ENCODE results near the gene TTLL11. TPM values are rescaled to one million over a fixed set of nuclear protein-coding genes. Genes with fewer than 3 reads are reported as not detected.
A peak's percentile ranks its signal among the peaks of the same experiment; 100 is the strongest.

Gene TTLL11
- total RNA-seq, 1 experiment from 2014 or later = 7.0 TPM

DNA sequence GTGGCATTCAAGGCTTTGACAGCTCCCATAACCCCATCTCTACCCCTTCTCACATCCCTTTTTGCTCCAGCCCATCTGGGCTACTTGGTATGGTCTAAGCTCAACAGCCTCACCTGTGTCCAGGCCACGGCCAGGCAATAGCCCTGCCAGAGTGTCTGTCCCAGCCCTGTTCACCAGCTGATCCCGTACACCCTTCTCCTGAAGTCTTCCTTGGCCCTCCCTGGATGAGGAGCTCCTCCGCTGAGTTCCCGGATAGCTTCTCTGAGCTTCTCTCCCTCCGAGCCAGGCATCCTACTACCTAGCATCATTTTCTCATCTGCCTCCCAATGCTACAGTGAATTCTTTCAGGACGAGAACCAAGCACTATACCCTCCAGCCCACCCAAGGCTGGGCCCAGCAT, 233.5 kb downstream of the TTLL11 start:
- in situ Hi-C loops (cut with HindIII; ENCODE audit: low sequenced_read_pairs) = no loop called here
- no peak for DNase-seq (ENCODE audit: low spot score)

DNA sequence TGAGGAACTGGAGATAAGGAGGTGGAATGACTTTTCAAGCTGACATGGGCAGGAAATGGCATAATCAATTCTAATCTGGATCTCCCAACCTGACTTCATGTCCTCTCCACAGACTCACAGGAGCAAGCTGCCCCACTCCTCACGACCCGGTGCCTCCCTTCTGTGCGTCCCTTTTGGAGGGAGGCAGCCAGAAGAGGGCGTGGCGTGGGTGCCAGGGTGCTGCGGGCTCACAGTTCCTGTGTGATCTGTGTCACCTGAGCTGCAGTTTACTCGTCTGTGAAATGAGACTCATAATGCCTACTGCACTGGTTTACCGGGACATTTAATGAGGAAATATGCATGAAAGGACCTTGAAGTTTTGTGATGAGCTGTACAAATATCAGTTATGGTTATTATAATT, 234.3 kb downstream of the TTLL11 start:
- in situ Hi-C loops (cut with HindIII; ENCODE audit: low sequenced_read_pairs) = no loop called here
- no peak for DNase-seq (ENCODE audit: low spot score)

DNA sequence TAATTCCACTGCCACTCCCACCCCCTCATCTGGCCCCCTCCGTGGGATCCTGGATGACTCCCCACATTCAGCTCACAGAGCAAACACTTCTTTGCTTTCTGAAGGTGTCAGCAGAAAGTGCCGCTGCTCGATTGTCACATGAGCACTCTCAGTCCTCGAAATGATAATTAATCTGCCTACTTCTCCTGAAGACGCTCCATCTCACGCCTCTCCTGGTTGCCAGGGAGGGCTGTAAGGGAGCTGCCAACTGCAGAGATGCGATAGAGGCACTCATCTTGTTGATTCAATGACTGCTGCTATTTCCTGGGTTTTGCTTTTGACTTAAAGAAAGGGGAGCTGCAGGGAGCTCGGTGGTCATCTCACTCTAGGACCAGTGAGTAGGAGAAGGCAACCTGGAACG, 235.2 kb downstream of the TTLL11 start:
- in situ Hi-C loops (cut with HindIII; ENCODE audit: low sequenced_read_pairs) = no loop called here
- peak; percentile 56 for DNase-seq (ENCODE audit: low spot score)

GRCh38 chr9:121855476-121855875, 237.6 kb downstream of the TTLL11 start:
- in situ Hi-C loops (cut with HindIII; ENCODE audit: low sequenced_read_pairs) = no loop called here
- DNase-seq (ENCODE audit: low spot score) = no peak

DNA sequence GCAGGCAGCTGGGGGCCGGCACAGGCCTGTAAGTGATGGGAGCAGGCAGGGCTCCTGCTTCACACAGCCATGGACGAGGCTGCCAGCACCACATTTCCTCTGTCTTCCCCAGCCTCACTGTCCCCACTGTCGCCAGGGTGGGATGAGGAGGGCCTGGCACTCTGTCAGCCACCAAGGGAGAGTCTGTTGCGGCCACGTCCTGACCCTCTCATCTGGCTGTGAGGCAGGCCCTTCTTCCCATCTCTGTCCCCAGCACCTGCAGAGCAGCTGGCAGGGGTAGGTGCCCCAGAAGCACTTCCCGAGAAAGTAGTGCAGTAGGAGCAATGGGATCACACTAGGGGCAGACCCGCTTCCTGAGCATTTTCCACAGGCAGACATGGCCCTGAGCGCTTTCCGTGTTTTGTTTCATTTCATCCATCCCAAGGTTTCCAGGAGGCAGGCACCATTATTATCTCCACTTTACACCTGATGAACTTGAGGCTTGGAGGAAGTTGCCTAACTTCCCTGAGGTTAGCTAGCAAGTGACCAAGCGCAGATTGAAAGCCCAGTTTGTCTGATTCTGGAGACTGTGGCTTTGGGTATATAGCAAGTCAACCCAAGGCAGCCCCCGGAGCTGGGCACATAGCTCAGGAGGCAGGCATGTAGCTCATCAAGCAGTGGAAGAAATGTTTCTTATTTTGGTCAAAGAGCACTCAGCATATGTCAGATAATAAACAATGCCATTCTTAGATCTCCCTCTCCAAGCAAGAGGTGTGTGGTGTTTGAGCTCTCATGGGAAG, 239.3 kb downstream of the TTLL11 start:
- in situ Hi-C loops (cut with HindIII; ENCODE audit: low sequenced_read_pairs) = no loop called here
- no peak for DNase-seq (ENCODE audit: low spot score)

DNA sequence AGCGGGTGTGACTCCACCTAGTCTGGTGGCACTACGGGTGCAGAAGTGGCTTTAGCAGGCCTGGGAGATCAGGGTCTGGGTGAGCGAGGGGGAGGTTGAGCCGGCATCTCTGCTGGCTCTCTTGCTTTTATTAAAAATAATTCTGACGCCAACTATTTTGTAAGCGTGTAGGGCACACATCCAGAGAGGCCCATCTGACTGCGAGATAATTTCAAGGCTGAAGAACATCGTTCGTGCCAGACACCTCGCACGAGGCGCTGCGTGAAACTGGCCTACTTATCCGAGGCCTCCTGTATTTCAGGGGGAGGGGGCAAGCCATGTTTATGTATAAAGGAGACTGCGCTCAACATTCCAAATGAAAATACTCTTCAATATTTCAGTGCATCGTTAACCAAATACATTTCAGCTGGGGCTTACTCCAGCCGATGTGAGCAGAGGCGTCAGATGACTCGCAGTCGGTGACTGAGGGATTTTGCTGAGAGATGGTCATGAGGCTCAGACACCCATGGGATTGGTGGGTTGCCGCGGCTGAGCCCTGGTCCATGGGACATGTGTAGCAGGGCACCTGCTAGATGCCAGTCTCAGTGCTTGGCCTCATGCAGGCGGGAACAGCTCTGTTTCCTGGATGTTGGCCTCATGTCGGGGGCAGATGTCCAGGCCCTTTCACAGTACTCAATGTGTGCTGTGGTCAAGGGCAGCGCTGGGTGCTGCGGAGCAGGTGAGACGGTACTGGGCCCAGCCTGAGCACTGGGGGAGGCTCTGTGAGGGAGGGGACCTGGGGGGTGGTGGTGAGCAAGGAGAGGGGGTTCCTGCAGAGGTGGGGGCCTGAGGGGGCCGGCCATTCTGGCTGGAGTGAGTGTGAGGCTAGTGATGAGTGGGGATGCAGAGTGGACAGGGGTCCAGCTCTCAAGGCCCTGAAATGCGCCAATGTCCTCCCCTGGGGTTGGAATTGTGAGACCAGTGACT, 240.2 kb downstream of the TTLL11 start:
- in situ Hi-C loops (cut with HindIII; ENCODE audit: low sequenced_read_pairs) = no loop called here
- peak; percentile 89 for DNase-seq (ENCODE audit: low spot score)

- in situ Hi-C loops (cut with HindIII; ENCODE audit: low sequenced_read_pairs) = no loop called here
- no peak for DNase-seq (ENCODE audit: low spot score)
Measured at GRCh38 chr9:121852241-121852640, 240.9 kb downstream of the TTLL11 start.

GRCh38 chr9:121851641-121852091, 241.4 kb downstream of the TTLL11 start:
- peak; percentile 44 for DNase-seq (ENCODE audit: low spot score)
- in situ Hi-C loops (cut with HindIII; ENCODE audit: low sequenced_read_pairs) = no loop called here

DNA sequence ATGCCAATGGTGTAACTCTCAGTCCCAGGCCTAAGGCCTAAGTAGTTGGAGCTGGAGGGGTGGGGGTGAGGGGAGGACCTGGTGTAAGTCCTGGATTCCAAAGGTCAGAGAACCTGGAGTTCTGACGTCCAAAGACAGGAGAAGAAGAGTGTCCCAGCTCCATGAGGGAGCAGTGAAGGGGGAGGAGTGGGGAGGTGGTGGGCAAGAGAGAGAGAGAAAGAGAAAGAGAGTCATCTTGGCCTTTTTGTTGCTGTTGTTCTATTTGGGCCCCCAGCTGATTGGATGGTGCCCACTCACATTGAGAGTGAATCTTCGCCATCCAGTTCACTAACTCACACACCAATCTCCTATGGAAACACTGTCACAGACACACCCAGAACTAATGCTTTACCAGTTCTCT, 242.7 kb downstream of the TTLL11 start:
- DNase-seq (ENCODE audit: low spot score) = no peak
- in situ Hi-C loops (cut with HindIII; ENCODE audit: low sequenced_read_pairs) = no loop called here

- DNase-seq (ENCODE audit: low spot score) = no peak
- in situ Hi-C loops (cut with HindIII; ENCODE audit: low sequenced_read_pairs) = no loop called here
Measured at GRCh38 chr9:121849554-121849953, 243.6 kb downstream of the TTLL11 start.

- in situ Hi-C loops (cut with HindIII; ENCODE audit: low sequenced_read_pairs) = no loop called here
- no peak for DNase-seq (ENCODE audit: low spot score)
Measured at GRCh38 chr9:121844562-121844961, 248.5 kb downstream of the TTLL11 start.

DNA sequence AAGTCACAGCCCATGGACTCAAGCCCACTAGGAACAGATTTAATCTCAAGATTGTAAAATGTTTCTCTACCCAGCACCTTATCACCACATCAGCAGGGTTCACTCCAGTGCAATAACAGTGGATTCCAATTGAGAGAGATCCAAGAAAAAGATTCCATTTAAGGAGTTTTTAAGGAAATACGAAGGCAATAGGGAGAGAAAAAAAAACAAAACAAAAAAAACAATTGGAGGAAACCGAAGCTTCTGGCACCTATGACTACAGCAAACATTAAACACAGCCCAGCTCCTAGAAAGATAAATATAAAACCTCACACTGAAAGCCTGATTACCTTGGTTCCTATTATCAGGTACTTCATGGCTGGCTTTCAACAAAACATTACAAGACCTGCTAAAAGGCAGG, 249.0 kb downstream of the TTLL11 start:
- no peak for DNase-seq (ENCODE audit: low spot score)
- in situ Hi-C loops (cut with HindIII; ENCODE audit: low sequenced_read_pairs) = no loop called here

GRCh38 chr9:121842612-121842978, 250.5 kb downstream of the TTLL11 start:
- in situ Hi-C loops (cut with HindIII; ENCODE audit: low sequenced_read_pairs) = no loop called here
- no peak for DNase-seq (ENCODE audit: low spot score)

DNA sequence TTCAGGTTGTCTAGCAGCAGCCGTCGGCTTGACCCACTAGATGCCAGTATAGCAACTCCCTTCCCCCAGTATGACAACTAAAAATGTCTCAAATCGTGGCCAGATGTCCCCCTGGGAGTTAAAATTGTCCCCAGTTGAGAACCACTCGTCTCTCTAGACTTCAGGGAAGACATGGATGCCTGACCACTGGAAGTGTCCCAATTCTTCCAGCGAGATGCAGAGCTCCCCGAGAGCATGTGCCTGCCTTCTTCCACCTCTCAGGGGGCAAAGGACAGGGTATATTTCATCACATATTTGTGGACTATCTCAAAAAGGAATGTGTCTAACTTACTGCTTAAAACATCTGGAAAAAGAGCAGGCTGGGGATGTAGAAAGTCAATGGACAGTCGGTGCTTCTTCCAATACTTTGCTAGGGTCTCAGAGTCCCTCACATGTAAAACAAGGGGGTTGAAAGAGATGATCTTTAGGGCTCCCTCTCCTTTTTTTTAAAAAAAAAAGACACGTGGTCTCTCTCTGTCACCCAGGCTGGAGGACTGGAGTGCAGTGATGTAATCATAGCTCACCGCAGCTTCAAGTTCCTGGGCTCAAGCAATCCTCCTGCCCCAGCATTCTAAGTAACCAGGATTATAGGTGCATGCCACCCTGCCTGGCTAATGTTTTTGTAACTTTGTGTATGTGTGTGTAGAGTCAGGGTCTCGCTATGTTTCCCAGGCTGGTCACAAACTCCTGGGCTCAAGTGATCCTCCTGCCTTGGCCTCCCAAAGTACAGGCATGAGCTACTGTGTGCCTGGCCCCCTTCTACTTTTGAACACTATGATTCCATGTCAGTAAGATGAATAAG, 251.1 kb downstream of the TTLL11 start:
- DNase-seq (ENCODE audit: low spot score) = no peak
- in situ Hi-C loops (cut with HindIII; ENCODE audit: low sequenced_read_pairs) = no loop called here

DNA sequence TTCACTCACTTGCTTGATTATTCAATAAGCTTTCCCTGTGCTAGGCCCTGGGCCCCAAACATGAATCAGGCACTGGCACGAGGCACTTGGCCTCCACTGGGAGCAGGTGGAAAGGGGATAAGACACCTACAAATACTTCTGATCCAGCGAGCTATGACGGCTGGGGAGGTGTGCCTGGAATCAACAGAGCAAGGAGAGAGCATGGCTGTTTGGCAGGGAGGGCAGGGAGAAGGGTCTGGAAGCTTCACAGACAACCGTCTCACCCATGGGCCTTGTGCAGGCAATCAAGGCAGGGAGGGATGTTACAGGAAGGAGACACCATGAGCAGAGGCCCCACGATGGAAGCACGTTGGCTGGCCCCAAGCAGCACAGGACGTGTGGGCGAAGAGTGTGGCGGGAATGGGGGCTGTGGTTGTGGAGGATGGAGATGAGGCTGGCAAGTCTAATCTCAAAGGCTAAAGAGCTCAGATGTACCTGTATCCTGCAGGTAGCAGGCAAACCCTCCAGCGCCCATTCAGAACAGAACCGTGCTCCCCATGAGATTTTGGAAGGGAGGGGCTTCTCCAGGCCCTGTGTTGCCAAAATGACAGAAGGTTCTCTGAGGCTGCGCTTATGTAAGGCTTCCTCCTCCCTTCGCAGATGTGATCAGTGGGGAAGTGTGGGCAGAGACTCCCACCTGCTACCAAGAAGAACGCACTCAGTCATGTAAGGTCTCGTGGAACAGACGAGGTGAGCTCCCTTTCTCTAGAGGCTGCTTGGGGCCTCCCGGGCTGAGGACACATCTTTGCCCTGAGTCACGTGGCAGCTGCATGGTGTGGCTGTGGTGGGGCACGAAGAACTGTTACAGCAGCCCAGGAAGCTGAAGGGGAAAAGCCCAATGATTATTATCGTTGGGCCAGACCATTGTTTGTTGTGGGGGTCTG, 252.0 kb downstream of the TTLL11 start:
- peak; percentile 81 for DNase-seq (ENCODE audit: low spot score)
- in situ Hi-C loops (cut with HindIII; ENCODE audit: low sequenced_read_pairs) = no loop called here

DNA sequence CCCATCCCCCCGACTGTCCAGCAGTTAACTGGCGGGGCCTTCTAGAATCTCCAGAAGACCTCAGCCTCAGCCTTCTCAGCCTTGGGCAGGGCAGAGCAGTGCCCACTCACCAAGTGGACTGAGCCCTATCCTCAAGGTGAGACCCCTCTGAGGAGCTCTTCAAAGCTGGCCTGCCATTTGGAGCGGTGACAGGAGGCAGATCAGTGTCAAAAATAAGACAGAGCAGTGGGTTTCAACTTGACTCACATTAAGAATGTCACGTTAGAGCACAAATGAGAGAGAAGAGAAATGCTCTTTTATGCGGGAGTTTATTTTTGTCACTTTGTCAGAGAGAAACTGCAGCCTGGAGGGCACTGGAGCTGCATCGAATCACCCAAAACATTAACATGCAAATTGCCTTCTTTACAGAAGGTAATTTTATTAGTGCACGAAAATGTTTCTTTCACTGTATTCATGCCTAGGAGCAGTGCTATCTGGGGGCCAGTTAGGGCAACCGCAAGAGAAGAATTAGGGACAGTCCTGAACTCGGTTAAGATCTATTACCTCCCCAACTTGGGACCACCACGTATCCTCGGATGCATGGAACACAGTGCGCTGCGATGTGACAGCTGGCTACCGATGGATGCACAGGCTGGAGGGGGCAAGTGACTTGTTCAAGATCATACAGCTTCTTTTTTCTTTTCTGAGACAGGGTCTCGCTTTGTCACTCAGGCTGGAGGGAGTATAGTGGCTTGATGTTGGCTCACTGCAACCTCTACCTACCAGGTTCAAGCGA, 253.2 kb downstream of the TTLL11 start:
- in situ Hi-C loops (cut with HindIII; ENCODE audit: low sequenced_read_pairs) = no loop called here
- DNase-seq (ENCODE audit: low spot score) = no peak

- DNase-seq (ENCODE audit: low spot score) = no peak
- in situ Hi-C loops (cut with HindIII; ENCODE audit: low sequenced_read_pairs) = no loop called here
Measured at GRCh38 chr9:121838746-121839669, 254.1 kb downstream of the TTLL11 start.
